AML-193 (cell line): Measurements from ENCODE around the gene CTDSPL.
"Not testable (repeated sequence)": the region's sequence is repeated elsewhere in the genome, so short reads cannot be mapped to it uniquely, and the experiment has no call there.

Source experiments
- DNase-seq, 2 experiments: peaks; one replicate each; lab custom pipeline; 2025; lab: John Stamatoyannopoulos, UW

Gene CTDSPL

DNA sequence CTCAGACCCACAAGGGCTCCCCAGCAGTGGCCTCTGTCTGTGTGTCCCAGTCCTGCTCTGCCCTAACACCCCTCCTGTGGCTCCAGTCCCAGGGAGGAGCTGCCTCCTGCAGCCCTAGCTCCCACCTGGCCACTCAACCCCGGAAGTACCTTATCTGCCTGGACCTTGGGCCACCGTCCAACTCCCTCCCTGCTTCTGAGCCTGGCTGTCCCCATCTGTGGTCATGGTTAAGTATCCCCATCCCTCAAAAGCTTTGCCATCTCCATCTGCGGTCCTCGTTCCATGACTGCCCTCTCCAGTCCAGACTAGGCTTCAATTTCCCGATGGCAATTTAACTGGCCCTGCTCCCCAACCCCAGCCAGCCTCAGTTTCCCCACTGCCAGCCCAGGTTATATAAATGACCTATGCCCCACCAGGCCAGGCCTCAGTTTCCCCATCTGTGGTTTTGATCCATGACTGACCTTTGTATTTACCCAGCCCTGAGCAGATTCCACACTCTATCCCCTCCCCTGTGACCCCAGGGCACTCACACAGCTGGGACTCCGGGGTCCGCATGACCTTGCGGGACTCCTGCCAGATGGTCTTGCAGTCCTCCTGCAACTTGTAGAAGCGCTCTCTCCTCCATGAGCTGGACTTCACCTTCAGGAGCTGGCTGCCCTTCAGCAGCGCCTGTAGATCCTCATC, 158.1 kb downstream of the CTDSPL start:
- no peak for DNase-seq

- DNase-seq: no peak
Measured at GRCh38 chr3:38020342-38020726, 158.7 kb downstream of the CTDSPL start.

GRCh38 chr3:38021196-38021595, 159.5 kb downstream of the CTDSPL start:
- DNase-seq: no peak

- DNase-seq: no peak
Measured at GRCh38 chr3:38022301-38022700, 160.6 kb downstream of the CTDSPL start.

DNA sequence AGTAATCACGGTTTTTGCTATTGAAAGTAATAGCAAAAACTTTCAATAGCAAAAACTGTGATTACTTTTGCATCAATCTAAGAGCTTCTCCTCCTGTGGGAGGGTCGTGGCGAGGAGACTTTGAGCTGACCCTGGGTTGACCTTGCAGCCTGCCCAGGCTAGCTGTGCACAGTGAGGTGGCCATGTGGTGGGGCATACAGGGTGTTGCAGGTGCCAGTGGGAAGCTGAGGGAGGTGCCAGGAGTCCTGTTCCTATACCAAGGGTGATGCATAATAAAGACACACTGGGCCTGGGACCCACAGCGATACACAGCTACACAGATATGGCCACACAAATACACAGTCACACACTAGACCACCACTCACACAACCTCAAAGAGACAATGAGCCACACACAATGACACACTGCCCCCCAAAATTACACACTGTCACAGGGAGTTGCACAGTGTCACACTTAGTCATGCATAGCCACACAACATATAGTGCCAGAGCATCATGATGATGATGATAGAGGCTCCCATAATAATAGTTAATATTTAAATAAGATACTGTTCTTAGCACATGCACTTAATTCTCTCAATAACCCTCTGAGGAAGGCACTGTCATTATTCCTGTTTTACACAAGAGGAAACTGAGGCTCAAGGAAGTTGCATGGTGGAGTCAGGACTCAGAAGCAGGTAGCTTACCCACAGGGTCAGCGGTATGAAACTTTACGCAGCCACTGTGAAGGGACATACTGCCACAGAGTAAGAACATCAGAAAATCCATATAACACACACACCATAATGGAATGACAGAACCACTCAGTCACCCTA, 161.4 kb downstream of the CTDSPL start:
- DNase-seq: no peak

DNA sequence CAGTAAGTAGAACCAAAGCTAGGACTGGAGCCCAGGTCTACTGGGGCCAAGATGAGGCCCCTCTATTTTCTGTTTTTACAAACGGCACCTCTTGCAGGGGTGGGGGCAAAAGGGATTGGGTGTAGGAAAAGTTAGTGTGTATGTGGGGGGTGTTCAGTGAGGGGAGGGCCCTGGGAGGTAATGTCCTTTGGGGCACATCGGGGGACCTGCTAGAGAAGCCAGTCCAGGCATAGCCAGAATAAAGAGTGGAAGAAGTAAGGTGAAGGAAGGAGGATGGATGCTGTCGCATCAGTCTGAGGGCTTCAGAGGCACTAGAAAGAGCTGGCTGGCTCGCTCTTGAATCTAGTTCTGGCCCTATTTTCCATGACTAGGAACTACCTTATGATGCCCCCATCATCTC, 165.2 kb downstream of the CTDSPL start:
- no peak for DNase-seq

- DNase-seq: no peak
Measured at GRCh38 chr3:38027466-38028465, 166.1 kb downstream of the CTDSPL start.

GRCh38 chr3:38028621-38029361, 167.1 kb downstream of the CTDSPL start:
- no peak for DNase-seq

GRCh38 chr3:38029400-38030125, 167.9 kb downstream of the CTDSPL start, which contains the start of gene PLCD1:
TSS of gene PLCD1 (minus strand) at chr3:38029642. CDS start at chr3:38029539, 103 bp downstream.
- DNase-seq: no peak

GRCh38 chr3:38030126-38031021, 168.7 kb downstream of the CTDSPL start:
- no peak for DNase-seq

GRCh38 chr3:38031022-38031994, 169.6 kb downstream of the CTDSPL start:
- DNase-seq: no peak

- DNase-seq: no peak
Measured at GRCh38 chr3:38032328-38032865, 170.7 kb downstream of the CTDSPL start.

DNA sequence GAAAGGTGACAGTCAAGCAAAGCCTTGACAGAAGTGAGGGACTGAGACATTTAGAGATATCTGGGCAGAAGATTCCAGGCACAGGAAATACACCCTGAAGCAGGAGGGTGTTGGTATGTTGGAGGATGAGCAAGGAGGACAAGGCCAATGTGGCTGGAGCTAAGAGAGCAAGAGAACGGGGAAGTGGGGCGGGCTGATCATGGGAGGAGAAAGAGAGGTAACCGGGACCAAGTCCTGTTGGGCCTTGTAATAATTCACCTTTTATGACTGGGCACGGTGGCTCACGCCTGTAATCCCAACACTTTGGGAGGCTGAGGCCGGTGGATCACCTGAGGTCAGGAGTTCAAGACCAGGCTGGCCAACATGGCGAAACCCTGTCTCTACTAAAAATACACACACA, 171.9 kb downstream of the CTDSPL start:
- not testable (repeated sequence) for DNase-seq
